ENCODE data around the gene DHX57.

DHX57 gene

DNA sequence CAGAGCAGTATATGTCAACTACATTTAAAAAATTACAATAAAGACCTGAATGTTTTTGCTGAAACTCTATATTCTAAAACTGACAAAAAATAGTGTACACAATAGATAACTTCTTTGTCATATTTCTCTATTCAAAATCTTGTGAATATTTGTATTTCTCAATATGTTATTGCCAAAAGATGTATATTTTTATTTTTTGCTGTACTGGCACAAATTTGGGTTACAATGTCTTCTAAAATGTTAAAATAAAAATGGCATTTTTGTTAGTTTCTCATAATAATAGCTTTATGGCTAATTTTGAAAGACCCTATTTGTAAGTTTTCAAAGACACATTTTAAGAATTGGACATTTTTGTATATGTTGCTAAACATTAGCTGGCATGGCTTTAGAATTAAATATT, 13.3 kb upstream of the DHX57 start:
- Mint-ChIP-seq H3K27me3 (peaks cover 7% of the 10 kb centered on the region), H3K9me3 (no peaks in the 10 kb centered on the region), H3K27ac (no peak overlapping the region), H3K36me3 (no peaks in the 10 kb centered on the region), H3K4me3 (no peak overlapping the region), H3K4me1 (no peaks in the 10 kb centered on the region)
- CTCF ChIA-PET = no interaction called here
- no peak for DNase-seq

DNA sequence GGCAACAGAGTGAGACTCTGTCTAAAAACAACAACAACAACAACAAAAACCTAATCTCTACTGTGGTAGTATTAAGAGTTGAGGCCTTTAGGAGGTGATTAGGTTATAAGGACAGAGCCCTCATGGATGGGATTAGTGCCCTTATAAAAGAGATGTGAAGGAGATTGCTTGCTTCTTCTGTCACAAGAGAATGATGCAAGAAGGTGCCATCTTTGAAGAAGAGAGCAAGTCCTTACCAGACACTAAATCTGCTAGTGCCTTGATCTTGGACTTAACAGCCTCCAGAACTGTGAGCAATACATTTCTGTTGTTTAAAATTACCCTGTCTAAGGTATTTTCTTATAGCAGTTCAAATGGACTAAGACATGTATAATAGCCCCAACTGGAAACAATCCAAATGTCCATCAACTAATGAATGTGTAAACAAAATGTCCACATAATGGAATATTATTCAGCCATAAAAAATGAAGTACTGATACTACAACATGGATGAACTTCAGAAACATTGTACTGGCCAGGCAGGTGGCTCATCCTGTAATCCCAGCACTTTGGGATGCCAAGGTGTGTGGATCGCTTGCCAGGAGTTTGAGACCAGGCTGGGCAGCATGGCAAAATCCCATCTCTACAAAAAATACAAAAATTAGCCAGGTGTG, 12.3 kb upstream of the DHX57 start:
- Mint-ChIP-seq H3K27ac (no peak overlapping the region), H3K4me3 (no peak overlapping the region)
- CTCF ChIA-PET = no interaction called here

DNA sequence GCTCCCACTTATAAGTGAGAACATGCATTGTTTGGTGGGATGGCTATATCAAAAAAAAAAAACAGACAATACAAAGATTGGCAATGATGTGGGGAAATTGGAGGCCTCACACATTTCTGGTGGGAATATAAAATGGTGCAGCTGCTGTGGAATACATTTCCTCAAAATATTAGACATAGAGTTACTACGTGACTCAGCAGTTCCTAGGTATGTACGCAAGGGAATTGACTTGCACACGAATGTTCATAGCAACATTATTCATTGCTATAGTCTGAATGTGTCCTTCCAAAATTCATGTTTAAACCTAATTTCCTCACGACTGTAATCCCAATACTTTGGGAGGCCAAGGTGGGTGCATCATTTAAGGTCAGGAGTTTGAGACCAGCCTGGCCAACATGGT, 11.6 kb upstream of the DHX57 start:
- peaks cover 7% of the 10 kb centered on the region for H3K27me3 Mint-ChIP-seq
- no peaks in the 10 kb centered on the region for H3K9me3 Mint-ChIP-seq
- no peak overlapping the region for H3K27ac Mint-ChIP-seq
- no peak for DNase-seq
- H3K36me3 Mint-ChIP-seq = no peaks in the 10 kb centered on the region
- no peak overlapping the region for H3K4me3 Mint-ChIP-seq
- CTCF ChIA-PET = no interaction called here
- no peaks in the 10 kb centered on the region for H3K4me1 Mint-ChIP-seq

More for the DNA sequence above, 12.3 kb upstream of the DHX57 start:
- Mint-ChIP-seq H3K36me3 (no peaks in the 10 kb centered on the region), H3K4me1 (no peaks in the 10 kb centered on the region), H3K9me3 (no peaks in the 10 kb centered on the region), H3K27me3 (peaks cover 7% of the 10 kb centered on the region)
- DNase-seq = no peak

DNA sequence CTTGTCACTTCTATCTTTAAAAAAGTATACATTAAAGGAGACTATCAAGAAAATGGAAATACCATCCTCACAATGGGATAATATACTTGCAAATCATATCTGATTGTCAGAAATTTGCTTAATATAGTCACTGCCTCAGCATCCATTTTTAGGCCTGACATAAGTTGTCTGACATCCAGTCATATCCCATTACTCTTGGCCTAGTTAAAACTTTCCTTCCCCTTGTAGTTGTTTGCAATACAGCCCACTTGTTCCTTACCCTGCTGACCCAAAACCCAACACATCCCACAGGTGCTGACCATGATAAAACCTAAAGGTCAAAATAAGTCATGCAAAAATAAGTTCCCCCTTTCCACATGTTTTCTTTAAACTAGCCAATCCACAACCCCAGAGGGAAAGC, 10.3 kb upstream of the DHX57 start:
- no peaks in the 10 kb centered on the region for H3K36me3 Mint-ChIP-seq
- H3K27me3 Mint-ChIP-seq = peaks cover 4% of the 10 kb centered on the region
- DNase-seq = no peak
- H3K27ac Mint-ChIP-seq = no peak overlapping the region
- H3K4me3 Mint-ChIP-seq = no peak overlapping the region
- CTCF ChIA-PET = no interaction called here
- no peaks in the 10 kb centered on the region for H3K9me3 Mint-ChIP-seq
- no peaks in the 10 kb centered on the region for H3K4me1 Mint-ChIP-seq

DNA sequence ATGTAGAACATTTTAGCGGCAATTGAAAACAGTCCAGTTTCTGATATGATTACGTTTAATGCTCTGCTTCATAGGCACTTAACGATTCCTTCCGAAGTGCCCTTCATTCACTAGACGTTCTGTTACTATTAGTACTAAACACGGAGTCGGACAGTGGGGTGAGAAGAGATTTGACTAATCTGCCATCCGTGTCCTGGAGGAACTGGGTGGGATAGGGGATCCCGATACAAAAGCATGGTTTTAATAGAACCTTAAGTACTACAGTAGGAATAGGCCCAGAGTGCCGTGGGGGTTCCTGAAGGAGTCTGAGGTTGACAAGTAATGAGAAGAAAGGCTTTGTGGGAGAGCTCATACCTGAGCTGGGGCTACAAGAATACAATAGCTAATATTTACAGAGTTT, 673 bp upstream of the DHX57 start:
- Mint-ChIP-seq H3K27me3 (no peaks in the 10 kb centered on the region), H3K36me3 (peaks cover 4% of the 10 kb centered on the region), H3K4me1 (peaks cover 22% of the 10 kb centered on the region), H3K4me3 (peak overlapping the region; percentile 81), H3K9me3 (peaks cover 10% of the 10 kb centered on the region), H3K27ac (no peak overlapping the region)
- DNase-seq = no peak
- CTCF ChIA-PET = no interaction called here

DNA sequence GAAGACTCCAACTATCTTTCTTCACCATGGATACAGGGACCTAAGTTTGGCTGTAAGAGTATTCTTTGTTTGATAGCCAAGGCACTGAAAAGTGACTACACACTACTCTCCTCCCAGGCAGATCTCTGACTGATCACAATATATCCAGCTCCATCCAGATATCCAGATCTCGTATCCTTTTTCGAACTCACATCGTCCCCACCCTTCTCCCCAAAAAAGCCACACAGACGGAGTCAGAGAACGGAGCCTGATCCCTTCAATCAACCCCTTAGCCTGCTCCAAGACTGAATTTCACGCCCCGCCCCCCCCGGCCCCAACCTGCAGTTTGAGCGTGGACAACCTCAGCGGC, 533 bp downstream of the DHX57 start:
- DNase-seq = no peak
- Mint-ChIP-seq H3K27me3 (no peaks in the 10 kb centered on the region), H3K9me3 (peaks cover 11% of the 10 kb centered on the region), H3K36me3 (peaks cover 7% of the 10 kb centered on the region), H3K27ac (peak overlapping the region; percentile 70), H3K4me1 (peaks cover 22% of the 10 kb centered on the region), H3K4me3 (peak overlapping the region; percentile 81)
- CTCF ChIA-PET = no interaction called here

DNA sequence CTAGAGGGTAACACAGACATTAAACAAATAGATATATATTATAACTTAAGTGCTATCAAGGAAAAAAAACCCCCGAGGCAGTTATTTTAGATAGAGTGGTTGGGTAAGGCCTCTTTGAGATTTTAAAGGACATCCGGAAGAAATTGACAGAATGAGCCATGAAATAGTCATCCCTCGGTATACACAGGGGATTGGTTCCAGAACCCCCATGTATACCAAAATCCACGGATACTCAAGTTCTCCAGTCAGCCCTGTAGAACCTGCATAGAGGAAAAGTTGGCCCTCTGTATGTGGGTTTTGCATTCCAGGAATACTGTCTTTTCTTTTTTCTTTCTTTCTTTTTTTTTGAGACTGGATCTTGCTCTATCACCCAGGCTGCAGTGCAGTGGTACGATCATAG, 2.0 kb downstream of the DHX57 start:
- peaks cover 10% of the 10 kb centered on the region for H3K36me3 Mint-ChIP-seq
- no peak for DNase-seq
- H3K27ac Mint-ChIP-seq = no peak overlapping the region
- no peaks in the 10 kb centered on the region for H3K27me3 Mint-ChIP-seq
- no peak overlapping the region for H3K4me3 Mint-ChIP-seq
- peaks cover 21% of the 10 kb centered on the region for H3K9me3 Mint-ChIP-seq
- CTCF ChIA-PET = no interaction called here
- peaks cover 22% of the 10 kb centered on the region for H3K4me1 Mint-ChIP-seq

DNA sequence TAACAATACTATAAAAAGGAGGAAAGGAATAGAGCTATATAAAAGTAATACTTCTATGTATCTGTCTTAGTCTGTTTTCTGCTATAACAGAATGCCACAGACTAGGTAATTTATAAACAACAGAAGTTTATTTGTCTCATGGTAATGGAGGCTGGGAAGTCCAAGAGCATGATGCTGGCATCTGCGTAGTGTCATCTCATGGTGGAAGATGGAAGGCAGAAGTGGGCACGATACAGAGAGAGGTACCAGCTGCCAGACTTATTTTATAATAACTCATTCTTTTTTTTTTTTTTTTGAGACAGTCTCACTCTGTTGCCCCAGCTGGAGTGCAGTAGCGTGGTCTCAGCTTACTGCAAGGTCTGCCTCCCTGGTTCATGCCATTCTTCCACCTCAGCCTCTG, 4.3 kb downstream of the DHX57 start:
- H3K36me3 Mint-ChIP-seq = peaks cover 10% of the 10 kb centered on the region
- H3K27ac Mint-ChIP-seq = no peak overlapping the region
- no peaks in the 10 kb centered on the region for H3K27me3 Mint-ChIP-seq
- no peak for DNase-seq
- no peak overlapping the region for H3K4me3 Mint-ChIP-seq
- CTCF ChIA-PET = no interaction called here
- H3K4me1 Mint-ChIP-seq = peaks cover 20% of the 10 kb centered on the region
- peaks cover 21% of the 10 kb centered on the region for H3K9me3 Mint-ChIP-seq

DNA sequence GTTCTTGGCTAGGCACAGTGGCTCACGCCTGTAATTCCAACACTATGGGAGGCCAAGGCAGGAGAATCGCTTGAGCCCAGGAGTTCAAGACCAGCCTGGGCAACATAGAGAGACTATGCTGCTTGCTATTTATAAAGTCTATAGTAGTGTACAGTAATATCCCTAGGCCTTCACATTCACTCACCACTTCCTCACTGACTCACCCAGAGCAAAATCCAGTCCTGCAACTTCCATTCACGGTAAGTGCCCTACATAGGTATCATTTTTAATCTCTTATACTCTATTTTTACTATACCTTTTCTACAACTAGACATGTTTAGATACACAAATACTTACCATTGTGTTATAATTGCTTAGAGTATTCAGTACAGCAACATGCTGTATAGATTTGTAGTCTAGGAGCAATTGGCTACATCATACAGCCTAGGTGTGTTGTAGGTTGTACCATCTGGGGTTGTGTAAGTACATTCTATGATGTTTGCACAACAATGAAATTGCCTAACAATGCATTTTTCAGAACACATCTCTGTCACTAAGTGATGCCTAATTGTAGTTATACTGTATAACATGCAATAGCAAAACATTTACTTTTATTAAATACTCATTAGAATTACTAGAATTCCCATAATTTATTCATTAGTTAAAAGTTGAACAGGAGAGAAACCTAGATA, 8.8 kb downstream of the DHX57 start:
- peaks cover 14% of the 10 kb centered on the region for H3K36me3 Mint-ChIP-seq
- H3K4me1 Mint-ChIP-seq = peaks cover 7% of the 10 kb centered on the region
- H3K9me3 Mint-ChIP-seq = peaks cover 12% of the 10 kb centered on the region
- no peak for DNase-seq
- CTCF ChIA-PET = no interaction called here
- H3K4me3 Mint-ChIP-seq = no peak overlapping the region
- no peak overlapping the region for H3K27ac Mint-ChIP-seq
- no peaks in the 10 kb centered on the region for H3K27me3 Mint-ChIP-seq

DNA sequence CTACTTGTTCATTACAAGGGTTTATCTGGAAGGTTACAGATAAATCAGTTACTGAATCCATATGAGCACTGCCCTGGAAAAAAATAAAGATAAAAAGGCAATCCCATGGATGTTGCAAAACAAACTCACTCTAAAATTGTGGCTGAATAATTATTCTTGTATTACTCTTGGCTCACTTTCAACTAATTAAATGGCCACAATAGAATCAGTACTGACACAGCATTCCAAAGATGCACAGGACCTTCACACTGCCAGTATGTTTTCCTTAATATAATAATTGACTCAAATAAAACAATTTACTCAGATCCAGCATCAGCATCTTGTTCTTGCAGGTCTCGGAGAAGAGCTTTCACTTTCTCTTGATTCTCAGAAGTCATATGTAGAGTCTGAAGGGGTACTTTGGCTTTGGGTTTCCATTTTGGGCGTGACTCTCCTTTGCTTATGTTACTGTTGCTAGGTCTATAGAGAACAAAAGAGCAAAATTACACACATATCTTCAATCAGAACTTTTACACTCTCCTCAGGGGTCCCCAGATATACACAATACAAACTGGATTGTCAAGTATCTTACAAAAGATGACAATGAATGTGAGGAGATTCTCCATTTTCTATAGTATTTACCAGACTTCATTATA, 12.6 kb downstream of the DHX57 start:
- Mint-ChIP-seq H3K4me3 (no peak overlapping the region), H3K27me3 (no peaks in the 10 kb centered on the region), H3K4me1 (peaks cover 7% of the 10 kb centered on the region), H3K9me3 (no peaks in the 10 kb centered on the region), H3K36me3 (peaks cover 23% of the 10 kb centered on the region), H3K27ac (no peak overlapping the region)
- CTCF ChIA-PET = no interaction called here
- DNase-seq = no peak

DNA sequence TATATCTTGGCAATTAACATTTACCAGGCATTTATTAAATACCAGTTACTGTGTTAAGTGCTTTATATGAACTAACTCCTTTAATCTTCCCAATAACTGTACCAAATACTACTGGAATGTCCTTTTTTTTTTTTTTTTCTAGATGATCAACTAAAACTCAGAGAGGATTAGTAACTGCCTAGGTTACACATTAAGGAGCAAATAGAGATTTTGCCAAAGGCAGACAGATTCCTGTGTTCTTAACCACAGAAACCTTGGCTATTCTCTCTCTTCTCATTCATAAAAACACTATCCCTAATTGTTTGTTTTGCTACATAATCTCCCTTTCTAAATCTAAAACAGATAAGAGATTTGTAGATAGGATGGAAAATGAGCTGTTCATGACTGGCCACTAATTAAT, 13.3 kb downstream of the DHX57 start:
- H3K27me3 Mint-ChIP-seq = no peaks in the 10 kb centered on the region
- CTCF ChIA-PET = no interaction called here
- H3K36me3 Mint-ChIP-seq = peaks cover 23% of the 10 kb centered on the region
- H3K4me3 Mint-ChIP-seq = no peak overlapping the region
- DNase-seq = no peak
- no peaks in the 10 kb centered on the region for H3K9me3 Mint-ChIP-seq
- peaks cover 7% of the 10 kb centered on the region for H3K4me1 Mint-ChIP-seq
- no peak overlapping the region for H3K27ac Mint-ChIP-seq

DNA sequence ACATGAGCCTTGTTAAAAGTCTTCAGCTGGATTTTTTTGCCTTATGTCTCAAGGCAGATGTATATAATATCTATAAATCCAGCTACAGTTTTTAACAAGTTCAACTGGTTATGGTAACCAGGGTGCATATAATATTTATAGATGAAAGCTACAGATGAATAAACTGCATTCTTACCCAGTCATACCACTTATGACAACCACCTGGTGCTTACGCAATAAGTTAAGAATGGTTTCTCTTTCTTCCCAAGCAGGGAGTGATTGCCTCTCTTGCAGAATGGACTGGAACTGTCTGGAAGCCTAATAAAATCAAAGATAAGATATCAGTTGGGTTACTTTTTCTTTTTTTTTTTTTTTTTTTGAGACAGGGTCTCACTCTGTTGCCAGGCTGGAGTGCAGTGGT, 19.6 kb downstream of the DHX57 start:
- CTCF ChIA-PET = interaction anchor here (1.1 kb wide), 1 partner anchor 9 kb away, joined by 3 read pairs; no protein-coding TSS in a partner anchor
- Mint-ChIP-seq H3K36me3 (peaks cover 22% of the 10 kb centered on the region), H3K4me1 (no peaks in the 10 kb centered on the region), H3K27me3 (no peaks in the 10 kb centered on the region), H3K9me3 (no peaks in the 10 kb centered on the region), H3K27ac (no peak overlapping the region), H3K4me3 (no peak overlapping the region)
- no peak for DNase-seq

DNA sequence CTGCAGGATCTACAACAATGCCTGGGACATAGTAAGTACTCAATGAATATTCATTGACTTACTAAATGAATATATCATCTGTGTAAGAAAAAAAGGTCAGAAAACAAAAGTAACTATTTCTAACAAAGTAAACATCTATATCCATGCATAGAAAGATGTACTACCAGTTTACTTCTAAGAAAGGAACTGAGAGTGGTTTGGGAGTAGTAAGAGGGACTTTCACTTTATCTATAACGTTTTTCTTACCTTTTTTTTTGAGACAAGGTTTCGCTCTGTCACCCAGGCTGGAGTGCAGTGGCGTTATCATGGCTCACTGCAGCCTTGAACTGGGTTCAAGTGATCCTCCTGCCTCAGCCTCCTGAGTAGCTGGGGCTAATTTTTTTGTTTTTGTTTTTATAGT, 25.7 kb downstream of the DHX57 start:
- DNase-seq = no peak
- peaks cover 16% of the 10 kb centered on the region for H3K36me3 Mint-ChIP-seq
- H3K4me1 Mint-ChIP-seq = no peaks in the 10 kb centered on the region
- H3K27me3 Mint-ChIP-seq = no peaks in the 10 kb centered on the region
- H3K9me3 Mint-ChIP-seq = no peaks in the 10 kb centered on the region
- no peak overlapping the region for H3K27ac Mint-ChIP-seq
- CTCF ChIA-PET = no interaction called here
- H3K4me3 Mint-ChIP-seq = no peak overlapping the region

DNA sequence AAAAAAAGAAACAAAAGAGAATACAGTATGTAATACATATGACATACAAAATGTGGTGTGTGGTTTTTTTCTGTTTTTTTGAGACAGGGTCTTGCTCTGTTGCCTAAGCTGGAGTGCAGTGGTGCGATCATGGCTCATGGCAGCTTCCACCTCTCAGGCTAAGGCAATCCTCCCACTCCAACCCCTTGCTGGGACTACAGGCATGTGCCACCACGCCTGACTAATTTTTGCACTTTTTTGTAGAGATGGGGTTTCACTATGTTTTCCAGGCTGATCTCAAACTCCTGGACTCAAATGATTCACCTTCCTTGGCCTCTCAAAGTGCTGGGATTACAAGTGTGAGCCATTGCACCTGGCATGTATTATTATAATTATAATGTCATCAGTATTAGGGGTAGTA, 38.9 kb downstream of the DHX57 start:
- CTCF ChIA-PET = interaction anchor here (1.1 kb wide), 1 partner anchor 111 kb away, joined by 3 read pairs; no protein-coding TSS in a partner anchor
- no peak overlapping the region for H3K4me3 Mint-ChIP-seq
- H3K9me3 Mint-ChIP-seq = no peaks in the 10 kb centered on the region
- no peaks in the 10 kb centered on the region for H3K27me3 Mint-ChIP-seq
- DNase-seq = no peak
- H3K27ac Mint-ChIP-seq = no peak overlapping the region
- peaks cover 10% of the 10 kb centered on the region for H3K36me3 Mint-ChIP-seq
- peaks cover 3% of the 10 kb centered on the region for H3K4me1 Mint-ChIP-seq

DNA sequence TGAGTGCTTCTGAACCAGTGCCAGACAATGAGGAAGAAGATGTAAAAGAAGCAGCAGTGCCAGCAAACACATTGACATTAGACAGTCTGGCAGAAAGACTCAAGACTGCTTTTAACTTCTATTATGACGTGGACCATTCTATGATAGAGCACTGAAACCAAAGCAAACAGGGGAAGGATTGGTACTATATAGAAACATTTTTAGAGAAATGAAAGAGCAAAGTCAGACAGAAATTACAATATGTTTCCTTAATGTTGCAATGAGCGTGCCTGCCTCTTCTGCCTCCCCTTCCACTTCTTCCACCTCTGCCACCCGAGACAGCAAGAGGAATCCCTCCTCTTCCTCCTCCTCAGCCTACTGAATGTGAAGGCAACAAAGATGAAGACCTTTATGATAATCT, 39.7 kb downstream of the DHX57 start:
- H3K9me3 Mint-ChIP-seq = no peaks in the 10 kb centered on the region
- CTCF ChIA-PET = interaction anchor here (1.7 kb wide), 1 partner anchor 10 kb away, joined by 6 read pairs; no protein-coding TSS in a partner anchor
- DNase-seq = no peak
- peaks cover 4% of the 10 kb centered on the region for H3K36me3 Mint-ChIP-seq
- peaks cover 3% of the 10 kb centered on the region for H3K4me1 Mint-ChIP-seq
- H3K27me3 Mint-ChIP-seq = no peaks in the 10 kb centered on the region
- no peak overlapping the region for H3K4me3 Mint-ChIP-seq
- H3K27ac Mint-ChIP-seq = no peak overlapping the region

Data from activated naive CD4-positive, alpha-beta T cell treated with anti-CD3 and anti-CD28 coated beads, Interleukin-2, amount 10 ng/mL, durations not matched to agents 7 days and 5 days (primary cell).